Activated CD8-positive, alpha-beta T cell treated with anti-CD3 and anti-CD28 coated beads for 36 hours (primary cell): Measurements from ENCODE around the gene SIAH1. TPM values are rescaled to one million over a fixed set of nuclear protein-coding genes. Genes with fewer than 3 reads are reported as not detected.
A peak's percentile ranks its signal among the peaks of the same experiment; 100 is the strongest.
"Not testable (repeated sequence)": the region's sequence is repeated elsewhere in the genome, so short reads cannot be mapped to it uniquely, and the experiment has no call there.

Source experiments
- ATAC-seq: fragments of 200-7000 bp; cut with Tn5 transposase; one replicate; pipeline ENCODE4 v1.10.0; 2021; ENCODE audit warnings: mild to moderate bottlenecking, moderate library complexity
- CTCF ChIA-PET: fragments of 350-600 bp; sonication (Branson Sonifier 250); formaldehyde crosslinking; loops from one replicate; lab custom pipeline; 2021; ENCODE audit warnings: antibody characterized with exemption; lab: Charles Lee
- POLR2A ChIA-PET: fragments of 350-600 bp; sonication (Branson Sonifier 250); formaldehyde crosslinking; loops from one replicate; lab custom pipeline; 2021; ENCODE audit warnings: antibody characterized with exemption; lab: Charles Lee
- DNase-seq: peaks from one replicate; pipeline ENCODE4 v3.0.0-alpha.2; 2020
- H3K27ac Mint-ChIP-seq: one replicate; pipeline ENCODE4 v1.8.0; 2021; ENCODE audit warnings: mild to moderate bottlenecking, mixed read lengths
- H3K27me3 Mint-ChIP-seq: one replicate; pipeline ENCODE4 v1.8.0; 2021; ENCODE audit warnings: mixed read lengths
- H3K36me3 Mint-ChIP-seq: one replicate; pipeline ENCODE4 v1.8.0; 2021; ENCODE audit warnings: low read depth, mixed read lengths
- H3K4me1 Mint-ChIP-seq: one replicate; pipeline ENCODE4 v1.8.0; 2021; ENCODE audit warnings: low read depth, mixed read lengths
- H3K4me3 Mint-ChIP-seq: one replicate; pipeline ENCODE4 v1.8.0; 2021; ENCODE audit warnings: mild to moderate bottlenecking, moderate library complexity, mixed read lengths
- H3K9me3 Mint-ChIP-seq: one replicate; pipeline ENCODE4 v1.8.0; 2021; ENCODE audit warnings: mixed read lengths
- intact Hi-C: fragments of 100-400 bp; cut with micrococcal nuclease; formaldehyde crosslinking; loops from one replicate; pipeline ENCODE4 v1.10.0; 2022
- total RNA-seq, 2 experiments: library from RNA; stranded (reverse); gene quantifications; one replicate each; pipeline ENCODE4 v1.2.3, GENCODE V29; 2021
- TF ChIP-seq, protein P1 (sequence below): fragments of 200-600 bp; IDR thresholded peaks from one replicate; pipeline ENCODE4 v1.8.0; 2022; ENCODE audit warnings: antibody characterized with exemption, mild to moderate bottlenecking

Gene SIAH1
- total RNA-seq, 2 experiments from 2014 or later, result 13.3 to 14.3 TPM

DNA sequence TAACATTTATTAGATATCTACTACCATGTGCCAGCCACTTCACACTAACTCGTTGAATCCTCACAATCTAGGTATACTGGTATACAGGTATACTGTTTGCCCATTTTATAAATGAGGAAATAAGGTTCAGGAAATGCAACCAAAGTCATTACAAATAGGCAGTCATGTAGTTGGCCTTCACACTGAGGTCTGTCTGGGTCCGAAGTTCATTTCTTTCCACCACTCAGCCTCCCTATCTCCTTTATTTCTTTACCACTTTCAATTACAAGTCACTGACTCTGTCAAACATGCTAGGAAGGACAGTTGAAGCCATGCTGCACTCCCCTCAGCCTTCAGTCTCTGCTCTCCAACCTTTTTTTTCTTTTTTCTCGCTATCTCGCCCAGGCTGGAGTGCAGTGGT is 20.7 kb upstream of the SIAH1 start:
- Mint-ChIP-seq H3K27me3 (peaks cover 2% of the 10 kb centered on the region), H3K9me3 (no peaks in the 10 kb centered on the region), H3K36me3 (no peaks in the 10 kb centered on the region), H3K4me1 (peaks cover 2% of the 10 kb centered on the region), H3K27ac (no peak overlapping the region), H3K4me3 (no peak overlapping the region)
- DNase-seq (no peak), ATAC-seq (no peak)
- intact Hi-C loops, result no loop called here
- POLR2A ChIA-PET, result no interaction called here
- CTCF ChIA-PET, result no interaction called here
- TF ChIP-seq, protein P1, sequence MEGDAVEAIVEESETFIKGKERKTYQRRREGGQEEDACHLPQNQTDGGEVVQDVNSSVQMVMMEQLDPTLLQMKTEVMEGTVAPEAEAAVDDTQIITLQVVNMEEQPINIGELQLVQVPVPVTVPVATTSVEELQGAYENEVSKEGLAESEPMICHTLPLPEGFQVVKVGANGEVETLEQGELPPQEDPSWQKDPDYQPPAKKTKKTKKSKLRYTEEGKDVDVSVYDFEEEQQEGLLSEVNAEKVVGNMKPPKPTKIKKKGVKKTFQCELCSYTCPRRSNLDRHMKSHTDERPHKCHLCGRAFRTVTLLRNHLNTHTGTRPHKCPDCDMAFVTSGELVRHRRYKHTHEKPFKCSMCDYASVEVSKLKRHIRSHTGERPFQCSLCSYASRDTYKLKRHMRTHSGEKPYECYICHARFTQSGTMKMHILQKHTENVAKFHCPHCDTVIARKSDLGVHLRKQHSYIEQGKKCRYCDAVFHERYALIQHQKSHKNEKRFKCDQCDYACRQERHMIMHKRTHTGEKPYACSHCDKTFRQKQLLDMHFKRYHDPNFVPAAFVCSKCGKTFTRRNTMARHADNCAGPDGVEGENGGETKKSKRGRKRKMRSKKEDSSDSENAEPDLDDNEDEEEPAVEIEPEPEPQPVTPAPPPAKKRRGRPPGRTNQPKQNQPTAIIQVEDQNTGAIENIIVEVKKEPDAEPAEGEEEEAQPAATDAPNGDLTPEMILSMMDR, result no peak

DNA sequence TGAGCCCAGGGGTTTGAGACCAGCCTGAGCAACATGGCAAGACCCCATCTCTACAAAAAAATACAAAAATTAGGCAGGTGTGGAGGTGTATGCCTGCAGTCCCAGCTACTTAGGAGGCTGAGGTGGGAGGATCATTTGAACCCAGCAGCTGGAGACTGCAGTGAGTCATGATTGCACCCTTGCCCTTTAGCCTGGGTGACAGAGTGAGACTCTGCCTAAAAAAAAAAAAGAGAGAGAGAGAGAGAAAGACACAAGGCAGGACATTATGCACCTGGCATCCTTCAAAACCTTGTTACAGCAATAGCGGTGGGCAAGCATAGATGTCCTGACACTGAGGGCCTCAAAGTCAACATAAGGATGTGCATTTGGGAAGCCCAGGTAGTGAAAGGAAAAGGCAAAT is 19.9 kb upstream of the SIAH1 start:
- DNase-seq, result no peak
- ATAC-seq, result no peak
- CTCF ChIA-PET, result no interaction called here
- no peaks in the 10 kb centered on the region for H3K36me3 Mint-ChIP-seq
- H3K4me1 Mint-ChIP-seq, result peaks cover 2% of the 10 kb centered on the region
- H3K9me3 Mint-ChIP-seq, result no peaks in the 10 kb centered on the region
- intact Hi-C loops, result no loop called here
- H3K4me3 Mint-ChIP-seq, result no peak overlapping the region
- TF ChIP-seq, protein P1, result no peak
- POLR2A ChIA-PET, result no interaction called here
- H3K27me3 Mint-ChIP-seq, result no peaks in the 10 kb centered on the region
- H3K27ac Mint-ChIP-seq, result no peak overlapping the region

DNA sequence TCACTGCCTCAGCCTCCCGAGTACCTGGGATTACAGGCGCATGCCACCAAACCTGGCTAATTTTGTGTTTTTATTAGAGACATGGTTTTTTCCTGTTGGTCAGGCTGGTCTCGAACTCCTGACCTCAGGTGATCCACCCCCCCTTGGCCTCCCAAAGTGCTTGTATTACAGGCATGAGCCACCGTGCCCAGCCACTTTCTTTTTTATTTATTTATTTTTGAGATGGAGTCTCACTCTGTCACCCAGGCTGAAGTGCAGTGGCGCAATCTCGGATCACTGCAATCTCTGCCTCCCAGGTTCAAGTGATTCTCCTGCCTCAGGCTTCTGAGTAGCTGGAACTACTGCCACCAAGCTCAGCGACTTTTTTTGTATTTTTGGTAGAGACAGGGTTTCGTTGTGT is 17.3 kb upstream of the SIAH1 start:
- ATAC-seq, intact Hi-C loops, H3K4me1 Mint-ChIP-seq, H3K4me3 Mint-ChIP-seq, DNase-seq, H3K27ac Mint-ChIP-seq, POLR2A ChIA-PET, H3K27me3 Mint-ChIP-seq, H3K9me3 Mint-ChIP-seq, CTCF ChIA-PET, H3K36me3 Mint-ChIP-seq: not testable (repeated sequence)

DNA sequence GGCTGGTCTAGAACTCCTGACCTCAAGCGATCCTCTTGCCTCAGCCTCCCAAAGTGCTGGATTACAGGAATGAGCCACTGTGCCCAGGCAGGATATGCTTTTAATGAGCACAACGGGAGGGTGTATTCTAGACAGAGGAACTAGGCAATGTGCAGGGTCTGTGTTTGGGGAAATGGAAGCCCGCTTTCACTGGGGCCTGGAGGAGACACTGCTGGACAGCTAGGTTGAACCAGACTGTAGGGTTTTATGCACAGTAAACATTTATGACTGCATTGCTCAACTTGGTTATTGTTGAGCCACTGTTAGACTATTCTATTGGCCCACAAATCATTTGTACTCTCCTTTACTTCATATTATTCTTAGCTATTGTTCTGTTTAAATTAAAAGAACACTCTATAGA is 10.2 kb upstream of the SIAH1 start:
- TF ChIP-seq, protein P1, result no peak
- Mint-ChIP-seq H3K9me3 (no peaks in the 10 kb centered on the region), H3K4me3 (no peak overlapping the region), H3K27ac (no peak overlapping the region), H3K4me1 (peaks cover 3% of the 10 kb centered on the region), H3K27me3 (no peaks in the 10 kb centered on the region), H3K36me3 (no peaks in the 10 kb centered on the region)
- intact Hi-C loops, result no loop called here
- CTCF ChIA-PET, result no interaction called here
- POLR2A ChIA-PET, result interaction anchor here (0.6 kb wide), 1 partner anchor 17 kb away, joined by 3 read pairs; no protein-coding TSS in a partner anchor
- no peak for ATAC-seq
- no peak for DNase-seq

DNA sequence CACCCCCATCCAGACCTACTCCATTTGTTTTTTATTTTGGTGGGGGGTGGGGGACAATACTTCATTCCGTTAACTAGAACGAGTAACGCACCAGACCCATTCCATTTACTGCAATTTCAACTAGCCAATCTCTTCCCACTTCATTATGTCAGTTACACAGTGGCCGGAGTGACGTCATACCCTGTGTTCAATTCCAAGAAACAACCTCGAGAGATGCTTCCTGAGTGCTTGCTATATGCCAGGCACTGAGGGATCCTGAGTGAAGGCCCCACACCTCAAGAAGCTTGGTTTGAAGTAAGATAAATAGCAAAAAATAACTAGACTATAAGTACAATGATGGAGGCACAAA is 9.1 kb upstream of the SIAH1 start:
- DNase-seq (no peak), ATAC-seq (no peak)
- H3K27me3 Mint-ChIP-seq, result no peaks in the 10 kb centered on the region
- TF ChIP-seq, protein P1, result no peak
- H3K9me3 Mint-ChIP-seq, result no peaks in the 10 kb centered on the region
- intact Hi-C loops, result no loop called here
- peaks cover 3% of the 10 kb centered on the region for H3K4me1 Mint-ChIP-seq
- ChIA-PET POLR2A (interaction anchor here (1.2 to 1.6 kb wide), 2 partner anchors 9 to 10 kb away, joined by 4 to 6 read pairs; no protein-coding TSS in a partner anchor), CTCF (no interaction called here)
- H3K4me3 Mint-ChIP-seq, result no peak overlapping the region
- H3K27ac Mint-ChIP-seq, result peak overlapping the region; percentile 40
- H3K36me3 Mint-ChIP-seq, result no peaks in the 10 kb centered on the region
